Transverse colon (tissue), 4 donors: ENCODE data around the gene DCTN2.

Experiments used
- CTCF ChIP-seq, 5 experiments: fragments of 200-600 bp in 3 of 5; fragments of 450-650 bp in 2 of 5; sonication (generic) in 3 of 5; IDR thresholded peaks; 1 replicate in 2 of 5; 2 replicates in 3 of 5; pipeline ENCODE4 v1.5.1; 2016 to 2017; ENCODE audit warnings: antibody characterized with exemption in 5 of 5, inconsistent platforms in 3 of 5, mild to moderate bottlenecking in 2 of 5, moderate library complexity in 1 of 5
- EP300 ChIP-seq: sonication (generic); formaldehyde crosslinking; IDR thresholded peaks from one replicate; pipeline ENCODE4 v1.6.1; 2017; ENCODE audit warnings: antibody characterized with exemption, low read depth
- POLR2AphosphoS5 ChIP-seq, 3 donors: sonication (generic); formaldehyde crosslinking; IDR thresholded peaks; one replicate each; pipeline ENCODE4 v1.6.1; 2016; ENCODE audit warnings: antibody characterized with exemption in 3 of 3

- TF ChIP-seq CTCF (IDR thresholded peaks at IDR 0.05) (no peak), EP300 (no peak), POLR2AphosphoS5 (IDR thresholded peaks at IDR 0.05) (no peak)
Measured at GRCh38 chr12:57576613-57577160, 29.7 kb upstream of the DCTN2 start.
